Astrocyte (in vitro differentiated cells and primary cell): ENCODE measurements around the gene TRIM47. TPM values are rescaled to one million over a fixed set of nuclear protein-coding genes. Genes with fewer than 3 reads are reported as not detected.

Experiments
- DNase-seq: peaks from one replicate; pipeline ENCODE4 v3.0.0-alpha.2; 2010; ENCODE audit warnings: low read depth
- FAIRE-seq: peaks from 2 replicates; lab custom pipeline; 2011; peaks lifted over from hg19 to GRCh38; lab: Jason Lieb, UNC
- H2AFZ ChIP-seq: 2 replicates; pipeline ENCODE4 v1.6.0; 2012; ENCODE audit warnings: low read depth, low read length, inconsistent platforms
- H3K27ac ChIP-seq: 2 replicates; pipeline ENCODE4 v1.5.1; 2011; ENCODE audit warnings: low read depth, low read length, inconsistent platforms
- H3K27me3 ChIP-seq: 2 replicates; pipeline ENCODE4 v1.6.0; 2011; ENCODE audit warnings: low read length, inconsistent platforms; ENCODE audit not compliant: insufficient read depth
- H3K36me3 ChIP-seq: 2 replicates; pipeline ENCODE4 v1.5.1; 2011; ENCODE audit warnings: low read length, inconsistent platforms; ENCODE audit not compliant: insufficient read depth
- H3K4me1 ChIP-seq: 2 replicates; pipeline ENCODE4 v1.5.1; 2011; ENCODE audit warnings: low read length, inconsistent platforms; ENCODE audit not compliant: insufficient read depth
- H3K4me2 ChIP-seq: 2 replicates; pipeline ENCODE4 v1.6.0; 2012; ENCODE audit warnings: low read length, inconsistent platforms
- H3K4me3 ChIP-seq: 2 replicates; pipeline ENCODE4 v1.5.1; 2011; ENCODE audit warnings: low read depth, mild to moderate bottlenecking, low read length, inconsistent platforms; ENCODE audit not compliant: insufficient read depth
- H3K79me2 ChIP-seq: 2 replicates; pipeline ENCODE4 v1.6.0; 2012; ENCODE audit warnings: mild to moderate bottlenecking, low read length, inconsistent platforms; ENCODE audit not compliant: insufficient read depth
- H3K9ac ChIP-seq: 2 replicates; pipeline ENCODE4 v1.6.0; 2012; ENCODE audit warnings: mild to moderate bottlenecking, low read length, inconsistent platforms
- H3K9me3 ChIP-seq: 2 replicates; pipeline ENCODE4 v1.5.1; 2012; ENCODE audit warnings: low read depth, mild to moderate bottlenecking, low read length, inconsistent platforms; ENCODE audit not compliant: insufficient read depth
- H4K20me1 ChIP-seq: 2 replicates; pipeline ENCODE4 v1.6.0; 2012; ENCODE audit warnings: low read length, inconsistent platforms; ENCODE audit not compliant: insufficient read depth
- H3K27ac Mint-ChIP-seq: one replicate; pipeline ENCODE4 v1.8.0; 2021; ENCODE audit warnings: mild to moderate bottlenecking, mixed read lengths; ENCODE audit not compliant: unreplicated experiment
- H3K27me3 Mint-ChIP-seq: one replicate; pipeline ENCODE4 v1.8.0; 2021; ENCODE audit warnings: low read depth, mixed read lengths; ENCODE audit not compliant: unreplicated experiment
- H3K36me3 Mint-ChIP-seq: one replicate; pipeline ENCODE4 v1.8.0; 2021; ENCODE audit warnings: low read depth, mixed read lengths; ENCODE audit not compliant: unreplicated experiment
- H3K4me1 Mint-ChIP-seq: one replicate; pipeline ENCODE4 v1.8.0; 2021; ENCODE audit warnings: low read depth, mixed read lengths; ENCODE audit not compliant: unreplicated experiment
- H3K4me3 Mint-ChIP-seq: one replicate; pipeline ENCODE4 v1.8.0; 2021; ENCODE audit warnings: mild to moderate bottlenecking, moderate library complexity, mixed read lengths; ENCODE audit not compliant: unreplicated experiment
- H3K9me3 Mint-ChIP-seq: one replicate; pipeline ENCODE4 v1.8.0; 2021; ENCODE audit warnings: mild to moderate bottlenecking, mixed read lengths; ENCODE audit not compliant: unreplicated experiment
- CTCF ChIP-seq: IDR thresholded peaks from 2 replicates; pipeline ENCODE4 v1.5.1; 2011; ENCODE audit warnings: low read depth, mild to moderate bottlenecking, inconsistent platforms, low read length, moderate library complexity; ENCODE audit not compliant: insufficient read depth
- EZH2 ChIP-seq: IDR thresholded peaks from 2 replicates; pipeline ENCODE4 v1.6.1; 2012; ENCODE audit warnings: mild to moderate bottlenecking, low read length, inconsistent platforms; ENCODE audit not compliant: insufficient read depth
- total RNA-seq: library from RNA; stranded (reverse); gene quantifications from 2 replicates; pipeline ENCODE4 v1.2.1, GENCODE V29; 2021

TRIM47 gene
- total RNA-seq, 1 donor from 2014 or later = 5.9 TPM

DNA sequence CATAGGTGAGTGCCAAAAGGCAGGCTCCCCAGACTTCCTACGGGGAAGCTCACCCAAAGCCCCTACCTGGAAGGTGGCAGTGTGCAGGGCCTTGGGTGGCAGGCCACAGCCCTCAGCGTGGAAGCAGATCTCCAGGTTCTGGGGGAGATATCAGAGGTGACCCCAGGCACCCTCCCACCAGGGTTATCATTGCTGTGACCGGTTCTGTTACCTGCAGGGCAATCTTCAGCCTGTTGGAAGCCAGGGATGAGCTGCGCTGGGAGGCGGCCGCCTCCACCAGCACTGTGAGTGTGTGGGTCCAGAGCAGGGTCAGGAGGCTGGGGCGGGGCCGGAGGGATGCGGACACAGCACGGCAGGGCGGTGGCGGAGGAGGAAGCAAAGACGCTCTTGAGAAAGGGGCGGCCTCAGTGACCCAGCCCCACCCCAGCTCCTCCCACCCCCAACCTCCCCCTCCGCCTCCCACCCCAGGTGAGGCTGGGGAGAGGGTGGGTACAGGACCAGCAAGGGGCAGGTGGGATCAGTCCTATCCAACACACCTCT lies 47.3 kb downstream of the TRIM47 start:
- Histone ChIP-seq H3K36me3 (no peaks in the 10 kb centered on the region), H2AFZ (no peak overlapping the region), H3K4me2 (no peak overlapping the region), H3K27me3 (no peaks in the 10 kb centered on the region), H3K9ac (no peak overlapping the region), H4K20me1 (no peaks in the 10 kb centered on the region), H3K4me1 (peaks cover 18% of the 10 kb centered on the region), H3K9me3 (no peaks in the 10 kb centered on the region), H3K27ac (no peak overlapping the region), H3K79me2 (no peaks in the 10 kb centered on the region), H3K4me3 (no peak overlapping the region)
- Mint-ChIP-seq H3K27ac (no peak overlapping the region), H3K4me1 (peaks cover 10% of the 10 kb centered on the region), H3K9me3 (no peaks in the 10 kb centered on the region), H3K4me3 (no peak overlapping the region), H3K27me3 (peaks cover 6% of the 10 kb centered on the region), H3K36me3 (no peaks in the 10 kb centered on the region)
- DNase-seq (no peak), FAIRE-seq (no peak)
- TF ChIP-seq CTCF = no peak
- TF ChIP-seq EZH2 = no peak

DNA sequence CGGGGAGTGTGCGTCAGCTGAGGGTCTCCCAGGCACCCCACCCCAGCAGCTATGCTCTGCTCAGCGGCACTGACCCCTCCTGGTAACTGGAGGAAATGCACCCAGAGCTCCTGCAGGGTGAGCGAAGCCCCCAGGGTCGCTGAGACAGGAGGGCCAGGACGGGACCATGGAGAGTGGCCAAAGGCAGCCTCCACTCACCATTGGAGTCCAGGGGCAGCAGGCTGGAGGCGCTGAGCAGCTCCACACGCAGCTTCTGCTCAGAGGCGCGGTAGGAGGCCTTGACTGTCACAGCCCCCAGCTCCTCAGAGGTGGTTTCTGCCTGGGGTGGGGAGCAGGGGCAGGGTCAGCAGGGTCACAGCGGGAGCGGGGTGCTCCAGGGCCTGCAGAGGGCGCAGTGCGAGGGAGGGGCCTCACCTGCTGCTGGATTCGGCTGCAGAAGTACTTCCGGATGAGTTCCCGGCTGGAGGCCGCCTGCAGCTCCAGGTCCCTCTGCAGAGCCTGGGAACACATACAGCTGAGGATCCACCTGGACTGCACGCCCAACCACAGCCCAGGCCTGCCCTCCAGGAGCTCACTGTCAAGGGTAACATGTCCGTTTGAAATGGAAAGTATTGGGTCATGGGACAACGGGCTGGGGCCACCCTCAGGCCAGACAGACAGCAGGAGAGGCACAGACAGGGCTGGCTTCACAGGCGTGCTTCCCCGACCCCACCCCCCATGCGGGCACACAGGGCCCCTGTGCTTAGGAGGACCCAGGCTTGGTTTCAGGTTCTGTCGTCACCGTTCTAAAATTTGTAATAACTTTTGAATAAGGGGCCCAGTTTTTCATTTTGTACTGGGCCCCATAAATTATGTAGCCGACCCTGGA lies 48.0 kb downstream of the TRIM47 start:
- peaks cover 18% of the 10 kb centered on the region for H3K4me1 ChIP-seq
- no peaks in the 10 kb centered on the region for H4K20me1 ChIP-seq
- H3K9me3 ChIP-seq = no peaks in the 10 kb centered on the region
- Mint-ChIP-seq H3K9me3 (no peaks in the 10 kb centered on the region), H3K4me3 (no peak overlapping the region), H3K36me3 (peaks cover 2% of the 10 kb centered on the region), H3K4me1 (peaks cover 10% of the 10 kb centered on the region), H3K27ac (no peak overlapping the region), H3K27me3 (peaks cover 4% of the 10 kb centered on the region)
- no peaks in the 10 kb centered on the region for H3K27me3 ChIP-seq
- no peak overlapping the region for H2AFZ ChIP-seq
- no peak overlapping the region for H3K4me2 ChIP-seq
- no peak overlapping the region for H3K27ac ChIP-seq
- TF ChIP-seq EZH2 (no peak), CTCF (peak; percentile 35)
- no peaks in the 10 kb centered on the region for H3K36me3 ChIP-seq
- no peaks in the 10 kb centered on the region for H3K79me2 ChIP-seq
- H3K9ac ChIP-seq = no peak overlapping the region
- no peak for DNase-seq
- no peak overlapping the region for H3K4me3 ChIP-seq
- no peak for FAIRE-seq

- Histone ChIP-seq H2AFZ (no peak overlapping the region), H3K4me1 (peaks cover 18% of the 10 kb centered on the region), H3K36me3 (no peaks in the 10 kb centered on the region), H3K79me2 (no peaks in the 10 kb centered on the region), H3K4me2 (no peak overlapping the region), H3K9me3 (no peaks in the 10 kb centered on the region), H4K20me1 (no peaks in the 10 kb centered on the region), H3K27me3 (no peaks in the 10 kb centered on the region), H3K4me3 (no peak overlapping the region), H3K27ac (no peak overlapping the region), H3K9ac (no peak overlapping the region)
- Mint-ChIP-seq H3K4me1 (peaks cover 10% of the 10 kb centered on the region), H3K36me3 (peaks cover 3% of the 10 kb centered on the region), H3K27me3 (peaks cover 2% of the 10 kb centered on the region), H3K9me3 (no peaks in the 10 kb centered on the region), H3K27ac (no peak overlapping the region), H3K4me3 (no peak overlapping the region)
- DNase-seq (no peak), FAIRE-seq (no peak)
- no peak for TF ChIP-seq CTCF
- TF ChIP-seq EZH2 = no peak
These were observed 48.6 kb downstream of the TRIM47 start for GRCh38 chr17:75829747-75830146.
